ENCODE measurements around the gene SEPTIN5. TPM values are rescaled to one million over a fixed set of nuclear protein-coding genes. Genes with fewer than 3 reads are reported as not detected.

SEPTIN5 gene
- total RNA-seq, 1 experiment from 2014 or later = 1.00 TPM

- BruUV-seq (replicated peaks) = no TSS peak
- H3K36me3 ChIP-seq (ENCODE audit: control insufficient read depth, insufficient read depth, low read length) = no peaks in the 10 kb centered on the region
- Mint-ChIP-seq H3K4me3 (ENCODE audit: unreplicated experiment) (peak overlapping the region; percentile 61), H3K9me3 (ENCODE audit: unreplicated experiment) (no peaks in the 10 kb centered on the region), H3K36me3 (ENCODE audit: insufficient read depth, unreplicated experiment) (no peaks in the 10 kb centered on the region), H3K4me1 (ENCODE audit: low read depth, unreplicated experiment) (no peaks in the 10 kb centered on the region), H3K27ac (ENCODE audit: unreplicated experiment) (no peak overlapping the region), H3K27me3 (ENCODE audit: insufficient read depth, unreplicated experiment) (peaks cover 3% of the 10 kb centered on the region)
- TF ChIP-seq CTCF (IDR thresholded peaks at IDR 0.05; ENCODE audit: insufficient read depth in 1 of 2, low read depth in 1 of 2, low read length in 1 of 2, severe bottlenecking in 1 of 2, unreplicated experiment in 1 of 2) = no peak
- intact Hi-C loops (cut with micrococcal nuclease; ENCODE audit: unreplicated experiment) = loop anchor here (1.0 kb wide), 1 partner anchor 36 kb away; no protein-coding TSS in a partner anchor
- DNase-seq = peak in 1 of 2 experiments; percentile 31
- ChIA-PET POLR2A (no interaction called here), CTCF (no interaction called here)
- no peak overlapping the region; the same call in 1 of the 2 replicates for H3K4me3 ChIP-seq (ENCODE audit: low read depth, low read length)
- no peaks in the 10 kb centered on the region for H3K9me3 ChIP-seq
- H3K27me3 ChIP-seq (replicated peaks; ENCODE audit: control insufficient read depth, insufficient read depth, low read length) = no peaks in the 10 kb centered on the region
- peaks cover 12% of the 10 kb centered on the region for H3K4me1 ChIP-seq
Observed at GRCh38 chr22:19767427-19768341, 53.4 kb downstream of the SEPTIN5 start.

- Mint-ChIP-seq H3K4me1 (ENCODE audit: low read depth, unreplicated experiment) (no peaks in the 10 kb centered on the region), H3K9me3 (ENCODE audit: unreplicated experiment) (no peaks in the 10 kb centered on the region), H3K4me3 (ENCODE audit: unreplicated experiment) (no peak overlapping the region), H3K27ac (ENCODE audit: unreplicated experiment) (no peak overlapping the region), H3K27me3 (ENCODE audit: insufficient read depth, unreplicated experiment) (peaks cover 3% of the 10 kb centered on the region), H3K36me3 (ENCODE audit: insufficient read depth, unreplicated experiment) (no peaks in the 10 kb centered on the region)
- no TSS peak for BruUV-seq (replicated peaks)
- POLR2A ChIA-PET = no interaction called here
- no peaks in the 10 kb centered on the region for H3K27me3 ChIP-seq (replicated peaks; ENCODE audit: control insufficient read depth, insufficient read depth, low read length)
- DNase-seq = no peak
- H3K4me3 ChIP-seq (ENCODE audit: low read depth, low read length) = no peak overlapping the region
- intact Hi-C loops (cut with micrococcal nuclease; ENCODE audit: unreplicated experiment) = no loop called here
- no peaks in the 10 kb centered on the region for H3K9me3 ChIP-seq
- peaks cover 12% of the 10 kb centered on the region for H3K4me1 ChIP-seq
- no peaks in the 10 kb centered on the region for H3K36me3 ChIP-seq (ENCODE audit: control insufficient read depth, insufficient read depth, low read length)
- no peak for TF ChIP-seq CTCF (IDR thresholded peaks at IDR 0.05; ENCODE audit: insufficient read depth in 1 of 2, low read depth in 1 of 2, low read length in 1 of 2, severe bottlenecking in 1 of 2, unreplicated experiment in 1 of 2)
- CTCF ChIA-PET = interaction anchor here (0.8 to 1.0 kb wide), 2 partner anchors 13 to 39 kb away, joined by 3 read pairs; no protein-coding TSS in a partner anchor
Observed at GRCh38 chr22:19769393-19769715, 55.1 kb downstream of the SEPTIN5 start.

GRCh38 chr22:19770349-19771220, 56.3 kb downstream of the SEPTIN5 start:
- Histone ChIP-seq H3K27me3 (replicated peaks; ENCODE audit: control insufficient read depth, insufficient read depth, low read length) (no peaks in the 10 kb centered on the region), H3K36me3 (ENCODE audit: control insufficient read depth, insufficient read depth, low read length) (no peaks in the 10 kb centered on the region), H3K4me1 (peaks cover 12% of the 10 kb centered on the region), H3K9me3 (no peaks in the 10 kb centered on the region), H3K4me3 (ENCODE audit: low read depth, low read length) (no peak overlapping the region)
- Mint-ChIP-seq H3K4me1 (ENCODE audit: low read depth, unreplicated experiment) (no peaks in the 10 kb centered on the region), H3K36me3 (ENCODE audit: insufficient read depth, unreplicated experiment) (no peaks in the 10 kb centered on the region), H3K27me3 (ENCODE audit: insufficient read depth, unreplicated experiment) (peaks cover 3% of the 10 kb centered on the region), H3K9me3 (ENCODE audit: unreplicated experiment) (no peaks in the 10 kb centered on the region), H3K4me3 (ENCODE audit: unreplicated experiment) (no peak overlapping the region), H3K27ac (ENCODE audit: unreplicated experiment) (no peak overlapping the region)
- intact Hi-C loops (cut with micrococcal nuclease; ENCODE audit: unreplicated experiment) = no loop called here
- CTCF ChIA-PET = interaction anchor here (0.6 to 1.0 kb wide), 2 partner anchors 8 to 14 kb away, joined by 3 read pairs; no protein-coding TSS in a partner anchor
- no TSS peak for BruUV-seq (replicated peaks)
- POLR2A ChIA-PET = no interaction called here
- TF ChIP-seq CTCF (IDR thresholded peaks at IDR 0.05; ENCODE audit: insufficient read depth in 1 of 2, low read depth in 1 of 2, low read length in 1 of 2, severe bottlenecking in 1 of 2, unreplicated experiment in 1 of 2) = no peak
- no peak for DNase-seq

Measured in Caco-2 (cell line).